Nephron (organoid): ENCODE measurements around the gene ASB17.

Experiments used
- H3K27ac Mint-ChIP-seq, 3 experiments: 2 replicates each; pipeline ENCODE4 v1.8.0; 2020; ENCODE audit warnings: mixed read lengths in 3 of 3, mild to moderate bottlenecking in 2 of 3, moderate library complexity in 1 of 3
- H3K27me3 Mint-ChIP-seq: 2 replicates; pipeline ENCODE4 v1.8.0; 2021; ENCODE audit warnings: low read depth, mild to moderate bottlenecking, moderate library complexity, mixed read lengths
- H3K36me3 Mint-ChIP-seq: 2 replicates; pipeline ENCODE4 v1.8.0; 2020; ENCODE audit warnings: low read depth, mixed read lengths
- H3K4me1 Mint-ChIP-seq: 2 replicates; pipeline ENCODE4 v1.8.0; 2020; ENCODE audit warnings: mixed read lengths
- H3K4me3 Mint-ChIP-seq, 3 experiments: 2 replicates each; pipeline ENCODE4 v1.8.0; 2020; ENCODE audit warnings: mild to moderate bottlenecking in 3 of 3, mixed read lengths in 3 of 3, moderate library complexity in 2 of 3
- H3K9me3 Mint-ChIP-seq: 2 replicates; pipeline ENCODE4 v1.8.0; 2020; ENCODE audit warnings: mixed read lengths
- CTCF ChIP-seq, 3 experiments: fragments of 200-600 bp; sonication (generic); IDR thresholded peaks; one replicate each; pipeline ENCODE4 v1.5.0; 2021; ENCODE audit warnings: antibody characterized with exemption in 3 of 3; ENCODE audit not compliant: unreplicated experiment in 3 of 3

Gene ASB17

GRCh38 chr1:75879985-75880384 is 52.2 kb downstream of the ASB17 start:
- H3K4me3 Mint-ChIP-seq, result no peak overlapping the region
- no peaks in the 10 kb centered on the region for H3K27me3 Mint-ChIP-seq
- H3K36me3 Mint-ChIP-seq, result no peaks in the 10 kb centered on the region
- H3K4me1 Mint-ChIP-seq, result no peaks in the 10 kb centered on the region
- H3K27ac Mint-ChIP-seq, result no peak overlapping the region
- no peaks in the 10 kb centered on the region for H3K9me3 Mint-ChIP-seq
- TF ChIP-seq CTCF (IDR thresholded peaks at IDR 0.05; ENCODE audit: unreplicated experiment in 3 of 3), result no peak

- H3K27ac Mint-ChIP-seq, result no peak overlapping the region
- no peak for TF ChIP-seq CTCF (IDR thresholded peaks at IDR 0.05; ENCODE audit: unreplicated experiment in 3 of 3)
- no peaks in the 10 kb centered on the region for H3K4me1 Mint-ChIP-seq
- peaks cover 4% of the 10 kb centered on the region for H3K27me3 Mint-ChIP-seq
- H3K4me3 Mint-ChIP-seq, result no peak overlapping the region
- peaks cover 6% of the 10 kb centered on the region for H3K9me3 Mint-ChIP-seq
- no peaks in the 10 kb centered on the region for H3K36me3 Mint-ChIP-seq
Observed at GRCh38 chr1:75870951-75871350, 61.3 kb downstream of the ASB17 start.
